GM19035 (cell line): ENCODE results near the gene SCLY.

Source experiments
- ATAC-seq: cut with Tn5 transposase; IDR thresholded peaks from one replicate; pipeline ENCODE4 v1.9.1; 2021; ENCODE audit not compliant: unreplicated experiment

SCLY gene

DNA sequence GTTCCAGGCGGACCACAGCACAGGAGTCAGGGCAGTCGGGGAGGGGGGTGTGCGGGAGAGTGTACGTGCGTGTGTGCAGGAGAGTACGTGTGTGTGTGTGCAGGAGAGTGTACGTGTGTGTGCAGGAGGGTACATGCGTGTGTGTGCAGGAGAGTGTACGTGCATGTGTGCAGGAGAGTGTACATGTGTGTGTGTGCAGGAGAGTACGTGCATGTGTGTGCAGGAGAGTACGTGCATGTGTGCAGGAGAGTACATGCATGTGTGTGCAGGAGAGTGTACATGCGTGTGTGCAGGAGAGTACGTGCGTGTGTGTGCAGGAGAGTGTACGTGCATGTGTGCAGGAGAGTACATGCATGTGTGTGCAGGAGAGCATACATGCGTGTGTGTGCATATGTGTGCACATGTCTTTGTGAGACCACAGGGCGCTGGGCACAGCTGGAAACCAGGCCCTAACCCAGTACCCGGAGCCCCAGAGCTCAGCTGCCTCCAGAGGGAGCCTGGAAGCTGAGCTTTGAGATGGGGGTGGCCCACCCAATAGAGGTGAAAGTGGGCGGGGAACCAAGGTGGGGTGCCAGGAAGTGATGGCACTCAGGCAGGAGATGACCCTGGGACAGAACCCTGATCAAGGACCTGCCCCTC, 63.8 kb downstream of the SCLY start:
- ATAC-seq = no peak

DNA sequence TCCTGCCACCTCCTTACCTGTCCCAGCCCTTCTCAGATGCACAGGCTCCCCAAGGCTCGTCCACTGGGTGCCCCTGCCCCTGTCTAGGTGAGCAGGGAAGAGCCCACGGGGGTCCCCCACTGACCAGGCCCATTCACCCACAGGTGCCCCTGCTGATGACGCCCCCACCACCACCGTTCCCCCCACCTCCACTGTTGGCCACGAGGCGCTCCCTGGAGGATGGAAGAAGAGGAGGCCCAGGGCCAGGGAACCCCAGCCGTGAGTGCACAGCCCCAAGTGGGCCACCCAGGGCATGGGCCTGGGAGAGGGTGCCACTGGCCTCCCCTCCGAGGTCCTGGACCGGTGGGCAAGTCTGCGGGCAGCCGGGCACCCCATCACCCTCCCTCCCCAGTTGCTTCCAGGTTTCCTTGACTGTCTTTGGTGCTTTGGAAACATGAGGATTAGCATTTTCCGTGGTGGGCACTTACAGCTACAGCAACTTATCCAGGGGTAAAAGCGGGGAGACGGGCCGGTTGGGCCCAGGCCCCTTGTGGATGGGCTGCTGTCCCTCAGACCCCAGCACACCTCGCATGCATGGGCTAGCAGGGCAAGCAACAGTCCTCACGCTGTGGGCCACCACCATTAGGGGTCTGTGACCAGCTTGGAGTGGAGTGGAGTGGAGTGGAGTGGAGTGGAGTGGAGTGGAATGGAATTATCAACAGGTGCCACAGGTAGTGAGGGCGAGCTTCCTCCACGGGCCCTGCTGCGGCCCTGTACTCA, 64.5 kb downstream of the SCLY start:
- no peak for ATAC-seq

GRCh38 chr2:238126338-238126737, 65.5 kb downstream of the SCLY start:
- ATAC-seq = no peak

GRCh38 chr2:238126775-238127164, 66.0 kb downstream of the SCLY start:
- ATAC-seq = no peak

DNA sequence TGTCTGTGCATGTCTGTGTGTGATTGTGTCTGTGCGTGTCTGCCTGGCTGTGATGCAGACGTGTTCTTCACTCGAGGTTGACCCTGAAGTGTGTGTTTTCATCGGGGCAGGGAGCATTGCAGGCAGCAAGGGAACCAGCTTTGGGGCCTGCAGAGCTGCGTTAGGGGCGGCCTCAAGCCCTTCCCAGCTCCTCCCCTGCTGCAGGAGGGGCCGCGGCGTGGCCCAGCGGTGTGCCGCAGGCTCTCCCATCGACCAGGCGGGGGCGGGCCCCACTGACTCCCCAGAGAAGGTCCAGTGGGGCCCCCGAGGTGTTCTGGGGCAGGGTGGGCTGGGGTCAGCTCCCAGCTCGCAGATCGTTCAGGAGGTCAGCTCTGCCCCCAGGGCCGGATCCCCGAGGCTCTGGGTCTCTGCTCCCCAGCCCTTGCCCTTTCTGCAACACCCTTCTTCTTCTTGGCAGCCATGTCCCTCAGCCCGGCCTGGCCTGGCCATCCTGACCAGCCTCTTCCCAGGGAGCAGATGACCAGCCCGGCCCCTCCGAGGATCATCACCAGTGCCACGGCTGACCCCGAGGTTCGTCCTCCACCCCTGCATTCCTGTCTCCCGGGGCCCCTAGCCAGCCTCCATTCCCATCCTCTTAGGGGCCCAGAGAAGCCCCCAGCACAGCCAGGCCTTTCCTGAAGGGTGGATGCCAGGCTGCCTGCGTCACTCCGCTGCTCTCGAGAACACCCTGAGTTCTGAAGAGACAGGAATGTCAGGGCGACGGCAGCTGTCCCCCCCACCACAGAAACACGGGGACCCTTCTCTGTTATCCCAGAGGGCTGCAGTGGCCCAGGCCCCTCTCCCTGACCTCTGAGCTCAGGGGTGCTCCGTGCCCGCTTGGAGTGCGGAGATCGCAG, 66.6 kb downstream of the SCLY start:
- no peak for ATAC-seq

- ATAC-seq = no peak
These were observed 67.2 kb downstream of the SCLY start for GRCh38 chr2:238128061-238128440.

DNA sequence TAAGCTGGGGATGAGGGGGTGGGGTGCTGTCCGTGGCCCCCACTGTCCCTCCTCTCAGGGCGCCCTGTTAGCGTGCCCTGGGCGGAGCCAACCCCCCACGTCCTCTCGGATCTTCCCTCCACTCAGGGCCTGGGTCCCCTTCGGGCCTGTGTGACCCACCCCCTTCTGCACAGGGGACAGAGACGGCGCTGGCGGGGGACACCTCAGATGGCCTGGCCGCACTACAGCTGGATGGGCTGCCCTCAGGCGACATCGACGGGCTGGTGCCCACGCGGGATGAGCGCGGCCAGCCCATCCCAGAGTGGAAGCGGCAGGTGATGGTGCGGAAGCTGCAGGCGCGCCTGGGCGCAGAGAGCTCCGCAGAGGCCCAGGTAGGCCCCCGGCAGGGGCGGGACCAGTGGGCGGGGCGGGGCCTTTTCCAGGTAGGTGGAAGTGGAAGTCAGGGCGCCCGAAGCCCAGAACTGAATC, 67.8 kb downstream of the SCLY start:
- no peak for ATAC-seq

GRCh38 chr2:238129166-238130010, 68.6 kb downstream of the SCLY start:
- ATAC-seq = no peak

DNA sequence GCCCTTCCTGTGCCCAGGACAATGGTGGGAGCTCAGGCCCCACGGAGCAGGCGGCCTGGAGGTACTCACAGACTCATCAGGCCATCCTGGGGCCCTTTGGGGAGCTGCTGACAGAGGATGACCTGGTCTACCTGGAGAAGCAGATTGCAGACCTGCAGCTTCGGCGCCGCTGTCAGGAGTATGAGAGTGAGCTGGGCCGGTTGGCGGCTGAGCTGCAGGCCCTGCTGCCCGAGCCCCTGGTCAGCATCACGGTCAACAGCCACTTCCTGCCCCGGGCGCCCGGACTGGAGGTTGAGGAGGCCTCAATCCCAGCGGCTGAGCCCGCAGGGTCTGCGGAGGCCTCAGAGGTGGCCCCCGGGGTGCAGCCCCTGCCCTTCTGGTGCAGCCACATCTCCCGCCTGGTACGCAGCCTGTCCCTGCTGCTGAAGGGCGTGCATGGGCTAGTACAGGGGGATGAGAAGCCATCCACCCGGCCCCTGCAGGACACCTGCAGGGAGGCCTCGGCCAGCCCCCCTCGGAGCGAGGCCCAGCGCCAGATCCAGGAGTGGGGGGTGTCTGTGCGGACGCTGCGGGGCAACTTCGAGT, 69.4 kb downstream of the SCLY start:
- ATAC-seq = no peak

DNA sequence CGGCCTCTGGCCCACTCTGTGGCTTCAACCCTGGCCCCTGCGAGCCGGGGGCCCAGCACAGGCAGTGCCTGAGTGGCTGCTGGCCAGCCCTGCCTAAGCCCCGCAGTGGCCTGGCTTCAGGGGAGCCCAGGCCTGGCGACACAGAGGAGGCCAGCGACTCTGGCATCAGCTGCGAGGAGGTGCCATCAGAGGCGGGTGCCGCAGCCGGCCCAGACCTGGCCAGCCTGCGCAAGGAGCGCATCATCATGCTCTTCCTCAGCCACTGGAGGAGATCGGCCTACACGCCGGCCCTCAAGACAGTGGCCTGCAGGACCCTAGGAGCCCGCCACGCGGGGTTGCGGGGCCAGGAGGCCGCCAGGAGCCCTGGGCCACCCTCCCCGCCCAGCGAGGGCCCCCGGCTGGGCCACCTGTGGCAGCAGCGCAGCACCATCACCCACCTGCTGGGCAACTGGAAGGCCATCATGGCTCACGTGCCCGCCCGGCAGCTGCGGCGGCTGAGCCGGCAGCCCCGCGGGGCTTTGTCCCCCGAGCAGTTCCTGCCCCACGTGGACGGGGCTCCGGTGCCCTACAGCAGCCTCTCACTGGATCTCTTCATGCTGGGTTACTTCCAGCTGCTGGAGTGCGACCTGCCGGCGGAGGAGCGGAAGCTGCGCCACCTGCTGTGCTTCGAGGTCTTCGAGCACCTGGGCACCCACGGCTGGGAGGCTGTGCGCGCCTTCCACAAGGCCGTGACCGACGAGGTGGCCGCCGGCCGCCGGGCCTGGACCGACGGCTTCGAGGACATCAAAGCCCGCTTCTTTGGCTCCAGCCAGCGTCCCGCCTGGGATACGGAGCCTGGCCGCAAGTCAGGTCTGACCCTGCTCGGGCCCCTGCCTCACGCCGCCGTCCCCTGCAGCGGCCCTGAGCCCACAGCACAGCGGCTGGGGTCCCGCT, 70.2 kb downstream of the SCLY start:
- no peak for ATAC-seq

GRCh38 chr2:238131761-238132462, 71.1 kb downstream of the SCLY start:
- ATAC-seq = no peak

DNA sequence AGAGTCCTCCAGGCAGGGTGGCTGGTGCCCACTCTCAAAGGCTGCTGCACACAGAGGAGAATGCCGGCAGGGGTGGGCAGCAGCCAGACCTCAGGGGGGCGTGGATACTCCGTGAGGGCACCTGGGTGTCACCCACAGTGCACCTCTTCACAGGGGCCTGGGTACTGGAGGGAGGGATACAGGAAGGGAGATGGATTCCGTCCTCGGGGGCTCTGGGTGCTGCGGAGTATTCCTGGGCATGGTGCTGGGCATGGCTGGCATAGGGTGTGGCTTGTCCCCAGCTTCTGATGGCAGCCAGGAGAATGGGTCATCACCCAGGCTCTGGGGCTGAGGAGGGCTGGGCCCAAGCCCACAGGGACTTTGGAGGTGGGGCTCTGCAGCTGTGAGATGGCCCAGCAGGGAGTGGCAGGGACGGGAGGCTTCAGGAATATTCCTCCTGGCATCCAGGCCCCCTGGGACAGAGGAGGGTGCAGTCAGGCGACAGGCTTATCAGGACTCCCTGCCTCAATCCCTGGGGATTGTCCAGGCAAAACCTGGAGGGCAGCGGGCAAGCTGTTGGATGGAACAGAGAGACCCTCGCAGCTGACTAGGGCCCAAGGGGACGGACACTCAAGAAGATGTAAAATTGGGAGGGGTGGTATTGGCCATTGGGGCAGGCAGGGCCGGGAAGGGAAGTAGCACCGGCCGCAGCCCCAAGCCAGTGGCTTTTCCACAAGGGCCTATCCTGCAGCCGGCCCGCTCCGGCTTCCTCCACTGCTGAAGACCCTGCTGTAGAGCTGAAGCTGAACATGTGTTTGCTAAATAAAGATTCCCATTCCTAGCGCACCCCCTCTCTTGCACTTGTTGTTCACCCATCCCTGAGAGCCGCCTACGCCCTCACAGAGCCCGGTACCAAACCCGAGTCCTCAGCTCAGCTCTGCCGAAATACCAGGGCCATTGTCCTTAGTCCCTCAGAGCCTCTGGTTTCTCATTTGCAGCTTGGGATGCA, 72.0 kb downstream of the SCLY start:
- no peak for ATAC-seq

DNA sequence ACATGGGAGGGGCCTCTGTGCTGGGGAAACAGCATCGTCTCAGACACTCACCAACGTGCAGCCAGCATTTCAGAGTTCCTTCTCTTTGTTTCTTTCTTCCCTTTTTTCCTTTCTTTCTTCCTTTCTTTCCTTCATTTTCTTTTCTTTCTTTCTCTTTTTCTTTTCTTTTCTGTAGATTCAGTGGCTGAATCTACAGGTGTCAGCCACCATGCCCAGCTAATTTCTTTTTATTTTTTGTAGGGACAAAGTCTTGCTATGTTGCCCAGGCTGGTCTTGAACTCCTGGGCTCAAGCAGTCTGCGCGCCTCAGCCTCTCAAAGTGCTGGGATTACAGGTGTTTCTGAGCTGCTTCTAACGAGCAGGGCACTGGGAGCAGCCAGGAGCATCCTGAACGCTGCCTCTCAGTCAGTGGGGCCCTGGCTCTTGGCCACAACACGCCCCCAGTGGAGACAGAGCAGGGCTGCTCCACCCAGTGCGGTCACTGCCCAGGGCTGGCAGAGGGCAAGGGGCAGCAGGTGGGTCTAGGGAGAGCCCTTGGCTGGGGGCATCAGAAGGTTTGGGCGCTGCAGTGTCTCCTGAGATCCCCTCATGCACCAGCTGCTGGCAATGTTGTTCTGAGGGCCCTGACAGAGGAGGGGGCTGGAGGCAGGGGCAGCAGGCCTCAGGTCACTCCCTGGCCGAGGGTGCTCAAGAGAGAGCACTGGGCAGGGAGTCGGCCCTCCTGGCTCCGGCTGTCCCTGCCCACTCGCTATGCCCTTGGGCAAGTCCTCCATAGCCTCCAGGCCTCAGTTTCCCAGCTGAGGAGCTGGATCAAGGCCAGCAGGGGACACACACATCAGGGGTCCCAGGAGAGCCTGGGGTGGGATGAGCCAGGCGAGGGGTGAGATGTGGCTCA, 72.9 kb downstream of the SCLY start:
- ATAC-seq = no peak

DNA sequence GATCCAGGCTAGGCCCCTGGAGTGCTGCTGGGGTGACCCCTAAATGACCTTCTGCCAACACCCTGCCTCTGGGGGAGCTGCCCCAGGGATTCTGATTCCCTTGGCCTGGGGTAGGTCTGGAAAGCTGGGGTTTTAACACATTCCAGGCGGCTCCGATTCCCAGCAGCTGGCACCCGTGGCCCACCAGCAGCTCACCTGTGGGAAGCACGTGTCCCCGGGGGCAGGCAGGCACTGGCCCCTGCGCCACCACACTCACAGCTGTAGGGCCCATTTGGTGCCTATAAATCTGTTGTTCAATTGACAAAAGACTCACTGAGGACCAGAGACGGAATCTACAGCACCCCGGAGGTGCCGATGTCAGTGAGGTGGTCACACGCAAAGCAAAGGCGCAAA, 73.6 kb downstream of the SCLY start:
- ATAC-seq = no peak

- ATAC-seq = no peak
These were observed 74.9 kb downstream of the SCLY start for GRCh38 chr2:238135601-238136150.

- ATAC-seq = no peak
These were observed 76.2 kb downstream of the SCLY start for GRCh38 chr2:238136820-238137537.
